ENCODE measurements around the gene ARHGAP9.
A peak's percentile ranks its signal among the peaks of the same experiment; 100 is the strongest.
"Not testable (repeated sequence)": the region's sequence is repeated elsewhere in the genome, so short reads cannot be mapped to it uniquely, and the experiment has no call there.

The ARHGAP9 gene

GRCh38 chr12:57479376-57480115, at the start of gene ARHGAP9:
Gene ARHGAP9, minus strand, starts transcription at chr12:57479866. Its CDS starts 460 bp downstream, at chr12:57479406.
- no peak for DNase-seq (ENCODE audit: low spot score)

GRCh38 chr12:57528831-57529555, 49.3 kb upstream of the ARHGAP9 start:
- no peak for DNase-seq (ENCODE audit: low spot score)

DNA sequence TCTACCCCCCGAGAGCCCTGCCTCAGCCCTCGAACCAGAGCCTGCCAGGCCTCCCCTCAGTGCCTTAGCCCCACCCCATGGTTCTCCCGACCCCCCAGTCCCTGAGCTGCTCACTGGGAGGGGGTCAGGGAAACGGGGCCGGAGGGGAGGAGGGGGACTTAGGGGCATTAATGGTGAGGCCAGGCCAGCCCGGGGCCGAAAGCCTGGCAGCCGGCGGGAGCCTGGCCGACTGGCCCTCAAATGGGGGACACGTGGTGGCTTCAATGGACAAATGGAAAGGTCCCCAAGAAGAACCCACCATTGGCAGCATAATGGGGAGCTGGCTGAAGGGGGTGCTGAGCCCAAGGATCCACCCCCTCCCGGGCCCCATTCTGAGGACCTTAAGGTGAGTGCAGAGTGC, 48.5 kb upstream of the ARHGAP9 start:
- no peak for DNase-seq (ENCODE audit: low spot score)

GRCh38 chr12:57527184-57527583, 47.5 kb upstream of the ARHGAP9 start:
- DNase-seq (ENCODE audit: low spot score): no peak

DNA sequence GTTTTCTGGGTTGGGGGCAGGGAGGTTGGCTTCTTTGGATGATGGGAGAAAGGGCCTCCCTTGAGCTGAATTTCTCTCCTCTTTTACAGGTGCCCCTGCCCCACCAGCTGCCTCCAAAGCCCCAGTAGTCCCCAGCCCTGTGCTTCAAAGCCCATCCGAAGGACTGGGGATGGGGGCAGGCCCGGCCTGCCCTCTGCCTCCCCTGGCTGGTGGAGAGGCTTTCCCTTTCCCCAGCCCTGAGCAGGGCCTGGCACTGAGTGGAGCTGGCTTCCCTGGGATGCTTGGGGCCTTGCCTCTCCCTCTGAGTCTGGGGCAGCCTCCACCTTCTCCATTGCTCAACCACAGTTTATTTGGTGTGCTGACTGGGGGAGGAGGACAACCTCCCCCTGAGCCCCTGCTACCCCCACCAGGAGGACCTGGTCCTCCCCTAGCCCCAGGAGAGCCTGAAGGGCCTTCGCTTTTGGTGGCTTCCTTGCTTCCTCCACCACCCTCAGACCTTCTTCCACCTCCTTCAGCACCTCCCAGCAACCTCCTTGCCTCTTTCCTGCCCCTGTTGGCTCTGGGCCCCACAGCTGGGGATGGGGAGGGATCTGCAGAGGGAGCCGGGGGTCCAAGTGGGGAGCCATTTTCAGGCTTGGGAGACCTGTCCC, 46.9 kb upstream of the ARHGAP9 start:
- DNase-seq (ENCODE audit: low spot score): no peak

- DNase-seq (ENCODE audit: low spot score): no peak
These were observed 46.1 kb upstream of the ARHGAP9 start for GRCh38 chr12:57525615-57526383.

GRCh38 chr12:57524814-57525614, 45.3 kb upstream of the ARHGAP9 start:
- no peak for DNase-seq (ENCODE audit: low spot score)

- no peak for DNase-seq (ENCODE audit: low spot score)
These were observed 44.3 kb upstream of the ARHGAP9 start for GRCh38 chr12:57523706-57524614.

DNA sequence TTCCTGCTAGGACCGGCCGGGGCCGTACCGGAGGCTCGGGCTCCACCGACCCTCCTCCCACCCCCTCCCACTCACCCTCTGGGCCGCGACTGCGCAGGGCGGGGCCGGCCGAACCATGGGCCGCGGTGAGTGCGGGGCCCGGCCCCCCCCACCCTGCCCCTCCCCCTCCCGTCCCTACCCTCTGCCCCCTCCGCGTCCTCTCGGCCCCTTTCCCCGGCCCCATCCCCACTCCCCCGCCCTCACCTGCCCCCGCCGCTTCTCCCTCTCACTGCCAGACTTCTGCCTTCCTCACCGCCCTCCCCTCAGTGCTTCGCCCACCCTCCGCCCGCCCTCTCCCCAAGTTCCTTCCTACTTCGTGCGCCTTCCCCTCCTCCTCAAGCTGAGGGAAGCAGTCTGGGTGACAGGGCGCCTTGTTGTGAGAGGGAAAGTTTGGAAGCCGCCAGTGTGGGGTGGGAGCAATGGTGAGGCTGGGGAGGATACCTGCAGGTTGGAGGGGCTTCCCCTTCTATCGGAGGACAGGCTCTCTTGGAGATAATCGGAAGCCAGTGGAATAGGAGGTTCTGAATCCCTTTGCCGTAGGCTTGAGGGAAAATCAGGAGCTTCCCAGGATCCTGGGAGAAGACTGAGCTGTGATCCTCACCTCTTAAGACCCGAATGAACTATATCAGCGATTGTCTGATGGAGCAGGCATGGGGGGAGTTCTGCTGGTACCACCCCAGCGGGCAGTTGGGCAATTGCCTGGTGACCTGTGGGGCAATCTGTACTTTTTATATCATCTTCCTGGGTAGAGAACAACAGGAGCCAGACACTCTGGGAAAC, 43.4 kb upstream of the ARHGAP9 start:
- no peak for DNase-seq (ENCODE audit: low spot score)

- DNase-seq (ENCODE audit: low spot score): peak; percentile 78
These were observed 42.6 kb upstream of the ARHGAP9 start, which contains the start of gene MBD6 for GRCh38 chr12:57522011-57522886. Gene MBD6, plus strand, starts transcription at chr12:57522824. Its CDS starts 1,480 bp downstream, at chr12:57524304.

GRCh38 chr12:57521525-57522010, 41.9 kb upstream of the ARHGAP9 start:
- DNase-seq (ENCODE audit: low spot score): no peak

DNA sequence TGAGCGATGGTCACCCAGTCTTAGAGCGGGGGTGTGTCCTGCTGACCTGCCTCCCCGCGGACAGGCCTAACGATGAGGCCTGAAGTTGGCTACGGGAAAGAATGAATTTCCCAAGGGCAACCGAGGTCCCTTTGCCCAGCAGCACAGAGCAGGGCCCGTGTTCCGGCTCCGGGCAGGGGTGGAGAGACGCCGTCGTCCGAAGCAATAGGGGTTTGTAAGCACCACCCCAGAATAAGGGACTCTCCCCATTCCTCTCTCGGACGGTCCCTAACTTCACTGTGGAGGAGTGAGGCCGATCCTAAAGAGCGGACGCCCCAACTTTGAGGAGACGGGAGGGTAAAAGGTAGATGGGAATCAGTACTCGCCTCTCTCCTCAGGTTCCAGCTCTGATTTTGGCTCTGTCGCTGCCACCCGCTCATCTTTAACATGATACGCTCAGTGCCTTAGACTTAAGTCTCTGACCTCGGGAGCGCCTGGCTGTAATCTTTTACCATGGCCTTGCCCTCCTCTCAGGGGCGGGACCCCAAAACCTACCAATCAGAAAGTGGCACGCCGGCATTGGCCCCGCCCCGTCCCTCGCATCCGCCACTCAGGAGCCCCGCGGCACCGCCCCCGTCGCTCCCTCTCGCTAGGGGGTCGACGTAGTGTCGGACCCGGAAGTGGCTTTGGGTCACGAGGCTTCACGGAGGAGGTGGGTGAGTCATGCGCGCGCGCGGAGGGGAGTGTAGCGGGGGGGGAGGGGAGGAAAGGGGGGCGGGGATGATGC, 40.6 kb upstream of the ARHGAP9 start, which contains the start of gene DDIT3:
DDIT3 (minus strand) TSS at position 462 of the 766 bp plus-strand sequence. CDS start 3,108 bp downstream, outside the sequence.
- DNase-seq (ENCODE audit: low spot score): peak; percentile 98

DNA sequence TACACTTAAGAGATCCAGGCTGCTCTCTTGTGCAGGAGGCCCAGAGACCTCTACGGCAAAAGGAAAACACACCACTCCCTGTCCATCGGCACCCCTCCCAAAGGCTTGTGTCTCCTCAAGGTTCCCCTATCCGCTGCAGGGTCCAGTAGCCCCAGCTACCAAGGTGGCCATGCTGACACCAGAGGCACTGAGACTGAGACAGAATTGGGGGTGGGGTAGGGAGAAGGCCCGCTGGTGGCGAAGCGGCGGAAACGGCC, 40.1 kb upstream of the ARHGAP9 start:
- DNase-seq (ENCODE audit: low spot score): no peak

DNA sequence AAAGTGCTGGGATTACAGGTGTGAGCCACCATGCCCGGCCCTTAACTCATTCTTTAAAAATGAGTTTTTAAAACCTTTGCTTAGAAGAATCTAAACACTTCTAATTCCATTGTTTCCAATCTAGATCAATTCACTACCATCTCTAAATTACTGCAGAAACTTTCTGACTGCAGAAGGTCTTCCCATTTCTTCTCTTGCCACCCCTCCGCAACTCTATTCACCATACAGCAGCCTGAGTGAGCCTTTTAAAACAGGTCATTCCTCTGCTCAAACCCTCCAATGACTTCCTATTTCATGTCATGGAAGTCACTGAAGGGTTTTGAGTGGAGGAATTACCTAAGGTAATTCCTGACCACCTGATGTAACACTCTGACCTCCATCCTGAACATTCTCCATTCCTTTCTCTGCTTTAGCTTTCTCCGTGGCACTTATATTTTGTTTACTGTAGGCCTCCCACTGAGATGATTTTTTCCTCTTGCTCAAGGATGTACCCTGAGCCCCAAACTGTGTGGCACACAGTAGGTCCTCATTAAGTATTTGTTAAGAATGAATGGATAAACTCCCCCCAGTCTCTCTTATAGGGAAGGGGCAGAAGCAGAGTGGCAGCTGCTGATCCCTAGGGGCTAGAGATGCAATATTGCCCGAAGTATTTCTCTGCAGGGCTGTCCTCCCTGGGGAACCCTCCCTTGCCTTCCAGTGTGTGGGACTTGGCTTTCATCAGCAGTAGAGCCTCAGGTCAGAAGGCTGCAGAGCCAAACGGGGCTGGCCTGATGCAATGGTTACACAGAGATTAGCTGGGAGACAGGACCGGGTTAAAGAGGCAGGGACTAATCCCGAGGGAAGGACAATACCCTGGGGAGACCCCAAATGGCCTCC, 39.5 kb upstream of the ARHGAP9 start:
- no peak for DNase-seq (ENCODE audit: low spot score)

- no peak for DNase-seq (ENCODE audit: low spot score)
These were observed 38.7 kb upstream of the ARHGAP9 start for GRCh38 chr12:57518176-57518919.

DNA sequence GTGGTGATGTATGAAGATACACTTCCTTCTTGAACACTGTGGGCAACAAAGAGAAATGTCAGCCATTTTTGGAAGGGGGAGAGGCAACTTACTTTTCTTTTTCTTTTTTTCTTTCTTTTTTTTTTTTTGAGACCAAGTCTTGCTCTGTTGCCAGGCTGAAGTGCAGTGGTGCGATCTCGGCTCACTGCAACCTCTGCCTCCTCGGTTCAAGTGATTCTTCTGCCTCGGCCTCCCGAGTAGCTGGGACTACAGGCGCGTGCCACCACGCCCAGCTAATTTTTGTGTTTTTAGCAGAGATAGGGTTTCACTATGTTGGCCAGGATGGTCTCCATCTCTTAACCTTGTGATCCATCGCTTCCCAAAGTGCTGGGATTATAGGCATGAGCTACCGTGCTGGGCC, 38.1 kb upstream of the ARHGAP9 start:
- DNase-seq (ENCODE audit: low spot score): not testable (repeated sequence)

All from kidney capillary endothelial cell (primary cell).